Stimulated activated CD4-positive, alpha-beta T cell treated with anti-CD3 and anti-CD28 coated beads, Interleukin-4, amount 100 ng/mL, for 4 hours (primary cell): ENCODE measurements around the gene HACD2.
"Not testable (repeated sequence)": the region's sequence is repeated elsewhere in the genome, so short reads cannot be mapped to it uniquely, and the experiment has no call there.

ENCODE experiments used
- DNase-seq, 2 experiments: peaks; one replicate each; pipeline ENCODE4 v3.0.0-alpha.2; 2020

The HACD2 gene

DNA sequence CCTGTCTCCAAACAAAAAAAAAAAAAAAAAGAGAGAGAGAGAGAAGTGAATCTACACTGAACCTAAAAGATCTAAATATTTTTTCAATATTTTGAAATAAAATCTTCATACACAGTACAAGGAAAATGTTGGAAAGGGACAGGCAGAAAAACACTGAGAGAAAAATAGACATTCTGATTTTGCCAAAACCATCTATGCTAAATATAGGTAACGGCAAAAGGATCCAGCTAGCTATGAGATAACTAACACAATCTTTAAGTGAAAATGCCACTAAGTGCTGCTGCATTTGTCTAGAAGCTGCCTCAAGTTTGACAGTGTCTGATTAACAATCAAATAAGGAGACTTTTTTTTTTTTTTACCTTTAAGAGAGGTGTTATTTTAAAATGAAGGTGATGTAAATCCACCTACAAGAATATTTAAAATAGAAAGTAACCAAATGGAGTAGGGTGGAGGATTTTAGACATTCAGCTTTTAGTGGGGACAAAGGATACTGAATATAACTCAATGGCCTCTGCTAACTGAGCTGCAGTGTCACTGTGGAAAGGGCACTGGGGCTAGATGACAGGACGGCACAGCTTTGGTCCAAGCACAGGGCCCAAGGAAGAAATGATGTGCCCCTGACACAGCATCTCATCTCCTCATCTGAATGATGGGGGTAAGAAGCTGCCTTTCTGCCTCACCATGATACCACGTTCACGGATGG lies 62.4 kb downstream of the HACD2 start:
- no peak for DNase-seq

DNA sequence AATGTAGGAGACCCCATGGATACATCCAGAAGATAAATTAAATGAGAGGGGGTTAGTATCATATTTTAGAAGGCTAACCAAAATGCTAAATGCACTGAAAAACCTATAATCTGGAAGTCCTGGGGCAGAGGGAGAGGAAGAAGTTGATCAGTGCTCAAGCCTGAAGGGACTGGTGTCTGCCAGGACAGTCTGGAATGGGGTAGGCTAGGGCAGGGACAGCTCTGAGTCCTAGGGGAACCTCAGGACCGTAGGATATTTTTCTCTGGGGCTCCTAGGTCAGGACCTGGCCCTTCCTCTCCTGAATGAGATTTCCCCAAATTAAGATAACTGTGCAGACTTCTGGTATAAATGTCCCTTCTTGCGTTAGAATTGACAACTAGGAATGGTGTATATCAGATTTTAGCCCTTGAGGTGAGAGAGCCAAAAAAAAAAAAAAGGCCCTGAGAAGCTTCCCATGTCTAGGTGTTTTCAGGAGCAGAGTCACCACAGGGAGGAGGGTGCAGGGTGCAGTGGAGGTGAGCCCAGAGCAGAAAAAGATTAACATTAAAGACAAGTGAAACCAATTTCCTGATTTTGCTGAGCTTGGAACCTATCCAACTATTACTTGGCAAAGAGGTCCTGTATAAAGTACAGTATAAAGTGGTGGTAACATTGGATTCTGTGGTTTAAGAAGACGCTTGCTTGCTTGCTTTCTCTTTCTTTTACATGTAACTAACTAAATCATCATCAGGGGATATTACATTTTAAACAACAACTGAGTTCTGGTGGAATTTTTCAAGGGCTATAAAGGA lies 63.5 kb downstream of the HACD2 start:
- no peak for DNase-seq

DNA sequence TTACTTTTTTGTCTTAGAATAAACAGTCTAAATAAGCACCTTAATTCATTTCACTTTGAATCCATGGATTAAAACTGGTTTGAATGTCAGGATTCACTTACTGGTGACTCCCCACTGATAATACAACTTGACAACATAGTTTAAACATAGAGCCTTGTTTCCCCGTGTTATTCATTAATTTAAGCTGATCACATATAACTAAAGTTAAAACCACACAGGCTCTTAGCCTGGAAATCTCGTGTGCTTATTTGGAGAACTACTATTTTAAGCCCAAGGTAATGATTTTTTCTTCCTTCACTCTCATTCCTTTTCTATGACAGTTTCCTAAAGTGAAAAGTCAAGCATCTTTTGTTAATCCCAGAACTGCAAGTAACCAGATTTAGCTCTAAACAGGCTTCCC lies 64.2 kb downstream of the HACD2 start:
- no peak for DNase-seq

DNA sequence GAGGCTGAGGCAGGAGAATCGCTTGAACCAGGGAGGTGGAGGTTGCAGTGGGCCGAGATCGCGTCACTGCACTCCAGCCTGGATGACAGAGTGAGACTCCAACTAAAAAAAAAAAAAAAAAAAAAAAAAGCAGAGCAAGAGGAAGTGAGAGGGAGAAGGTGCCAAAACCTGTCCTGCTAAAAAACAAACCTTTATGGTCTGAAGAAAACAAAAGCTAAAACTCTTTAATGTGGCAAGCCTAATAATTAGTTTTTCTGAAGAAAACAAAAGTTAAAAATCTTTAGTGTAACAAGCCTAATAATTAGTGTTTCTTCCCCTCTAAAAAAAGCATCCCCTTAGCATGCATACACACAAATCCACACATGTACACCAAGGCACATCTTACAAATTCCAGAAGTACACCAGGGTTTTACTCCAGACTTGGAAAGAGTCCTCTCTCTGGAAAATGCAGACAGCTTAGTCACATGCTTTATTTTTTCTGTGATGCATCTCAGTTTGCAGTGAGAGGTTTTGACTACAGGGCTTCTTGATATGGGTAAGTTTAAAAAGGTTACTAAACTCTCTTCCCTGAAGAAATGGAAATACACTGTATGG lies 65.9 kb downstream of the HACD2 start:
- no peak for DNase-seq

DNA sequence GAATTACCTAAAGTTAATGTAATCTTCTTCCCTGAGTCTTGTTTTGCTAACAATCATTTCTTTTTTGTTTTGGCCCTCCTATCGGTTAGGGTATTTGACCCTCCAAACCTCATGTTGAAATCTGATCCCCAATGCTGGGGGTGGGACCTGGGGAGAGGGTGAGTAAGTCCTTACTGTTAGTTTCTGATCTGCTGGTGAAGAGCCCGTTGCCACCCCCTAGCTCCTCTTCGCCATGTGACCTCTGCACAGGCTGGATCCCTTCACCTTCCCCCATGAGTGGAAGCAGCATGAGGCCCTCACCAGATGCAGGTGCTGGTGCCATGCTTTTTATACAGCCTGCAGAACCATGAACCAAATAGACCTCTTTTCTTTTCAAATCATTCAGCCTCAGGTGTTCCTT lies 73.1 kb downstream of the HACD2 start:
- no peak for DNase-seq

DNA sequence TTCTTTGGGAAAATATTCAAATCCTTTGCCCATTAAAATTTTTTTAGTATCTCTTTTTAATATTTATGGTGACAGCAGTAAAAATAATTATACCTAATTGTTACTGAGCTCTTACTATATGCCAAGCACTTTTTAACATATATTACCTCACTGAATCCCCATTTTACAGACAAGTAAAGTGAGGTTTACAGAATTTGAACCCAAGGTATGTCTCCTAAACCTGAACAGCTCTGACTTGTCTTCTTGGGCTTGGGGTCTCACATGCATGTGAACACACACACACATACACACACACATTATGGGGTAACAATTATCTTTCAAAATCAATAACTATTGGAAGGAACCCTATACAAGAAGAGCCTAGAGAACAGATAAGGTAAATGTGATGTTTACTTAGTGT lies 73.8 kb downstream of the HACD2 start:
- no peak for DNase-seq

- DNase-seq, result no peak
Measured at GRCh38 chr3:123508178-123508577, 76.7 kb downstream of the HACD2 start.

GRCh38 chr3:123505820-123506219 lies 79.0 kb downstream of the HACD2 start:
- no peak for DNase-seq

- no peak for DNase-seq
Measured at GRCh38 chr3:123503203-123503602, 81.7 kb downstream of the HACD2 start.

DNA sequence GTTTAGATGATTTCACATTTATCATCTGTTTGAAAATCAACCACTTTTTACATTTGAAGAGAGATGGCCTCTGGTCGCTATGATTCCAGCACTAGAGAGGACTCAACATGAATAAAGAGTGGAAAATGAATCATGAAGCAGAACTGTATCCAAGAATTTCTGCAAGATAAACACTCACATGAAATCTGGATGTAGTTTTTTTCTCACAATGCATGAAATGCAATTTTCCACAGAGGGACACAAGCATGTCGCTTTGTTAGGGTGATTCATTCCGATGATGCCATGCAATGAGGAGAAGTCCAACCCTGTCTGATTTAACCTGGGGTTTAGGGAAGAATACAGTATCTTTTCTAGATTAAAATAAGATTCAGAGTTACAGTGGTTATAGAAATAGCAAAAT lies 85.5 kb downstream of the HACD2 start:
- DNase-seq, result no peak

- no peak for DNase-seq
Measured at GRCh38 chr3:123498761-123499160, 86.1 kb downstream of the HACD2 start.

GRCh38 chr3:123493912-123494311 lies 90.9 kb downstream of the HACD2 start:
- DNase-seq, result no peak

- no peak for DNase-seq
Measured at GRCh38 chr3:123491966-123492587, 92.8 kb downstream of the HACD2 start.

- DNase-seq, result peak in 1 of 2 experiments; percentile 25
Measured at GRCh38 chr3:123489400-123490004, 95.4 kb downstream of the HACD2 start.

DNA sequence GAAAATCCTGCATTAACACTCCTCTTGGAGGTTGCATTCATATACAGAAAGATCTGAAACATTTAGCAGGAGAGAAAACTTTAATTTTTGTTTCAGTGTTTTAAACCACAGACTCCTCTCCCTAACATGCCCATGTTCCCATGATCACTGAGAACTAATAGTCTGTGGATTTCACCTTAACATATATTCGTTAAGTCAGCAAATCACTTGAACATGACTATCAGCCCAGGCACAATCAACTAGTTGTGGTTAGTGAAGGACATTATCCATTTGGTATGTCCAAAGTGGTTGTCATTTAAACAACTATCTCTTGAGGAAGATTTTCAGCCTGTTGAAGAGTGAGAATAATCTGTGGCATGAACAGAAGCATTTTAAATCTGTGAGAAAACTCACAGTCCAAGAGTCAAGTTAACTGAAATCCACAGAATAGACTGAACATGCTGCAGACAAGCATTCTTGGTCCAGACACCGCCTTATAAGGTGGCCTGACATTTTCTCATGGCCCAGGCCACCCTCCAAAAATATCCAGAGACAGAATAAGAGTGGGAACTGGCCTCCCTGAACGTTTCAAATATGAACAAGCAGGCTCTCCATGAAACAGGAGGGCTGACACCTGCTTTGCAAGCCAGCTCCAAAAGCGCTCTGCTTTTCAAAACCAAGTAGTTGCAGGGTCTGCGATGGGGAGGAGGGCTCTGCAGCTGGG lies 96.1 kb downstream of the HACD2 start:
- no peak for DNase-seq

GRCh38 chr3:123487063-123487462 lies 97.8 kb downstream of the HACD2 start:
- not testable (repeated sequence) for DNase-seq

- no peak for DNase-seq
Measured at GRCh38 chr3:123486460-123486859, 98.4 kb downstream of the HACD2 start.

DNA sequence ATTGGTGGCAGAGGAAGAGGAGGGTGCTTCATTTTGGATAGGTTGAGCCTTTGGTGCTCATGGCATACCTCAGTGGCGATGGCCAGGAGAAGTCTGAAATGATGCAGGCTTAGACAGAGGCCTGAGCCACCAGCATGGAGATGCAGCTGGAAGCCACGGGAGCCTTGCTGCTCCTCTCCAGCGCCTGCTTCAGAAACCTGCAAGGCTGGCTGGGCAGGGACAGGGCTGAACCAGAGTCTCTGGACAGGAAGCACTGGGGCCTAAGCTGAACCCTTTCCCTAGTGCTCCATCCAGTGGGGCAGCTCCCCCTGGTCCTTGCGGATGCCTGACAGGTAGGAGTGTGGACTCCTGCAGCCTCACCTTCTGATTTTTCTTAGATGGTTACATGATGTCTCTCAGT lies 99.3 kb downstream of the HACD2 start:
- no peak for DNase-seq

DNA sequence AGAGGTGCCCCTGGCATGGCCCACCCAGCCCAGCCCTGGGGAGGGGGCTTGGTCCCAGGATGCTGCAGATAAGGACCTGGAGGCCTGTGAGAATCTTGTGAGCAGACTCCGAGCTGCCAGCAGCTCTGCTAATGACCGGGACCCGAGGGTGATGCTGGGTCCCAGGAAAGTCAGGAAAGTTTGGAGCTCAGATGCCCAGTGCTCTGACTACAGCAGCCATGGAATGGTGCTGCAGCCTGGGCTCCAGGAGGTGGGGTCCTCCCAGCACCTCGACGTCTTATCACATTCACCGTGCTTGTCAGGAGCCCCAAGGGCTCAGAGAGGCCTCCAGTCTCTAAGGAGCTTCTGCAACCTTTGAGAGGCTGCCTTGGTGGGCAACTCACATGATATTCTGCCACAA lies 101.7 kb downstream of the HACD2 start:
- DNase-seq, result no peak

- DNase-seq, result no peak
Measured at GRCh38 chr3:123481722-123482457, 103.0 kb downstream of the HACD2 start.

DNA sequence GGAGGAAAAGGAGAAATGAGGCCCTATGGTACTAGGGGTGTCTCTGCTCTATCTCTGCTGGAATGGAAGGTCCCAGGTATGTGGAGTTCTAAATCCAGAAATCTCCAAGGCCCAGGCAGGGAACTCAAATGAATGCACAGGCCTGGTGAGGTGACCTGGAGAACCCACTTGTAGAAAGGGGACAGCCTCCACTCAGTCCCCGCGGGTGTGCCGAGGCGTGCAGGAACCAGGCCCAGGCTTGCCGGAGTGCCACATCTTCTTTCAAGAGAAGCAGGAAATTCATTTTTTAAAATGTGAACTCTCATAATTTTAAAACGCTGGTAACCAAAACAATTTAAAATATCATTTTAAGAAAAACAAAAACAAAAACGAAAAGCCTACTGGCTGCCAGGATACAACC lies 103.8 kb downstream of the HACD2 start:
- no peak for DNase-seq

DNA sequence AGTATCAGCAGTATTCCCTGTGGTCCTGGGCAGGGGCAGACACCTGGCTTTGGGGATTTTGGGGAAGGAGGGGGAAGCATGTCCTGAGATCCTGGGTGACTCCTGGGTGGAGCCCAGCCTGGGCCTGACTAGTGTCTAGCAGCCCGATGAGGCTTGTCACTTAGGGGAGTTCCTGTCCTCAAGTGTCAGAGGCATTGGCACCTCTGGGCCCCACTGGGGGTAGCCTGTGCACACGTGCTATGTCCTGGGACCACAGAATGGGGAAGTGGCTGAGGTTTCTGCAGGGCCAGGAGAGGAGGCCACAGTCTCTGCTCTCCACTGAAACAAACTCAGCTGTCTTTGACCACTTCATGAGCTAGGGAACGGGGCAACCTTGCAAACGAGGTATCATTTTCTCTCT lies 104.4 kb downstream of the HACD2 start:
- no peak for DNase-seq
